GM12878 (cell line): ENCODE measurements around the gene PLEKHA6.

Experiments used
- BCL11A ChIP-seq: IDR thresholded peaks from 2 replicates; pipeline ENCODE4 v1.6.1; 2011; ENCODE audit warnings: low read depth, low read length
- EP300 ChIP-seq, 2 experiments: fragments of 150-350 bp in 1 of 2; IDR thresholded peaks; 2 replicates each; pipeline ENCODE4 v1.6.1; 2011 to 2012; ENCODE audit warnings: low read depth in 2 of 2, low read length in 2 of 2, borderline replicate concordance in 1 of 2, improper control_type of control experiment in 1 of 2, inconsistent platforms in 1 of 2; ENCODE audit not compliant: control insufficient read depth in 1 of 2
- EZH2 ChIP-seq: IDR thresholded peaks from 2 replicates; pipeline ENCODE4 v1.6.1; 2012; ENCODE audit warnings: low read depth, mild to moderate bottlenecking, control low read depth, inconsistent platforms, low read length, borderline replicate concordance; ENCODE audit not compliant: control insufficient read depth
- FOXM1 ChIP-seq: IDR thresholded peaks from 2 replicates; pipeline ENCODE4 v1.6.1; 2012; ENCODE audit warnings: low read depth, mild to moderate bottlenecking, inconsistent platforms, low read length, moderate library complexity
- HCFC1 ChIP-seq: fragments of 150-350 bp; IDR thresholded peaks from 2 replicates; pipeline ENCODE4 v1.6.1; 2014; ENCODE audit warnings: low read length
- PAX5 ChIP-seq: IDR thresholded peaks from 2 replicates; pipeline ENCODE4 v1.6.1; 2011; ENCODE audit warnings: low read depth, low read length, borderline replicate concordance
- SREBF1 ChIP-seq: IDR thresholded peaks from 2 replicates; pipeline ENCODE4 v1.6.1; 2012; ENCODE audit warnings: mild to moderate bottlenecking, low read length
- SRF ChIP-seq, 2 experiments: IDR thresholded peaks; 2 replicates each; pipeline ENCODE4 v1.6.1; 2011; ENCODE audit warnings: low read depth in 2 of 2, low read length in 2 of 2, mild to moderate bottlenecking in 1 of 2, moderate library complexity in 1 of 2
- TAF1 ChIP-seq: IDR thresholded peaks from 2 replicates; pipeline ENCODE4 v1.6.1; 2011; ENCODE audit warnings: mild to moderate bottlenecking, low read depth, low read length, borderline replicate concordance
- YY1 ChIP-seq: IDR thresholded peaks from 2 replicates; pipeline ENCODE4 v1.6.1; 2011; ENCODE audit warnings: low read depth, mild to moderate bottlenecking, low read length
- TF ChIP-seq, protein P1 (sequence below), 3 experiments: IDR thresholded peaks in 2 of 3; conservative IDR thresholded peaks in 1 of 3; 2 replicates each; pipeline ENCODE4 v1.5.1; 2011; ENCODE audit warnings: low read depth in 3 of 3, low read length in 3 of 3, mild to moderate bottlenecking in 3 of 3, control low read depth in 2 of 3, moderate library complexity in 2 of 3, inconsistent platforms in 1 of 3, mixed read lengths in 1 of 3; ENCODE audit not compliant: control insufficient read depth in 2 of 3, insufficient read depth in 1 of 3; ENCODE audit errors: extremely low read depth in 1 of 3
- TF ChIP-seq, protein P2 (sequence below): IDR thresholded peaks from 2 replicates; pipeline ENCODE4 v1.6.1; 2011; ENCODE audit warnings: low read depth, low read length, improper control_type of control experiment, borderline replicate concordance

DNA sequence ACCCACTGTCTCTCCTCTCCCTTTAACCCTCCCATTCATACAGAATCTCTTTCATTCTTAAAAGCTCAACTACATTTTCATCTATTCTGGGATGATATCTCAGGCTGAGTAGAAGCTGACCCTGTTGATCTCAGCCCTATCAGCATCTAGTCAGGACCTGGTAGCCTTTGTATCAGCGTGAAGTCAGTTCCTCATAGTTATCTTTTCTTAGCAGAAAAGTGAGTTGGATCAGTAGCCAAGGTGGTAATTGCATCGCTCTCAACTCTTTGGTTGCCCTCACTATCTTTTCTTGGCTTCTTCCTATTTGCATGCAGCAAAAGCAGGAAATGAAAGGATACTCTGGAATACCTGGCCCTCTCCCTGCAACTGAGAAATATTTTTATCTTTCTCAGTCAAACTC, 132.4 kb downstream of the PLEKHA6 start:
- TF ChIP-seq, protein P1, sequence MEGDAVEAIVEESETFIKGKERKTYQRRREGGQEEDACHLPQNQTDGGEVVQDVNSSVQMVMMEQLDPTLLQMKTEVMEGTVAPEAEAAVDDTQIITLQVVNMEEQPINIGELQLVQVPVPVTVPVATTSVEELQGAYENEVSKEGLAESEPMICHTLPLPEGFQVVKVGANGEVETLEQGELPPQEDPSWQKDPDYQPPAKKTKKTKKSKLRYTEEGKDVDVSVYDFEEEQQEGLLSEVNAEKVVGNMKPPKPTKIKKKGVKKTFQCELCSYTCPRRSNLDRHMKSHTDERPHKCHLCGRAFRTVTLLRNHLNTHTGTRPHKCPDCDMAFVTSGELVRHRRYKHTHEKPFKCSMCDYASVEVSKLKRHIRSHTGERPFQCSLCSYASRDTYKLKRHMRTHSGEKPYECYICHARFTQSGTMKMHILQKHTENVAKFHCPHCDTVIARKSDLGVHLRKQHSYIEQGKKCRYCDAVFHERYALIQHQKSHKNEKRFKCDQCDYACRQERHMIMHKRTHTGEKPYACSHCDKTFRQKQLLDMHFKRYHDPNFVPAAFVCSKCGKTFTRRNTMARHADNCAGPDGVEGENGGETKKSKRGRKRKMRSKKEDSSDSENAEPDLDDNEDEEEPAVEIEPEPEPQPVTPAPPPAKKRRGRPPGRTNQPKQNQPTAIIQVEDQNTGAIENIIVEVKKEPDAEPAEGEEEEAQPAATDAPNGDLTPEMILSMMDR (IDR thresholded peaks at IDR 0.05 in 2 of 3, conservative IDR thresholded peaks at IDR 0.05 in 1 of 3; ENCODE audit: control insufficient read depth in 2 of 3, extremely low read depth in 1 of 3, insufficient read depth in 1 of 3, low read depth in 3 of 3, low read length in 3 of 3): no peak
- TF ChIP-seq, protein P2, sequence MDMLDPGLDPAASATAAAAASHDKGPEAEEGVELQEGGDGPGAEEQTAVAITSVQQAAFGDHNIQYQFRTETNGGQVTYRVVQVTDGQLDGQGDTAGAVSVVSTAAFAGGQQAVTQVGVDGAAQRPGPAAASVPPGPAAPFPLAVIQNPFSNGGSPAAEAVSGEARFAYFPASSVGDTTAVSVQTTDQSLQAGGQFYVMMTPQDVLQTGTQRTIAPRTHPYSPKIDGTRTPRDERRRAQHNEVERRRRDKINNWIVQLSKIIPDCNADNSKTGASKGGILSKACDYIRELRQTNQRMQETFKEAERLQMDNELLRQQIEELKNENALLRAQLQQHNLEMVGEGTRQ: no peak
- TF ChIP-seq SREBF1 (no peak), HCFC1 (no peak), FOXM1 (no peak), TAF1 (no peak), EZH2 (no peak), YY1 (no peak), EP300 (IDR thresholded peaks at IDR 0.05; ENCODE audit: borderline replicate concordance in 1 of 2, control insufficient read depth in 1 of 2, low read depth in 2 of 2, low read length in 2 of 2) (no peak), BCL11A (no peak), PAX5 (no peak), SRF (IDR thresholded peaks at IDR 0.05; ENCODE audit: low read depth in 2 of 2, low read length in 2 of 2) (no peak)
